HG02588 (cell line): ENCODE measurements around the gene ZNF775.
"Not testable (repeated sequence)": the region's sequence is repeated elsewhere in the genome, so short reads cannot be mapped to it uniquely, and the experiment has no call there.

Source experiments
- ATAC-seq: cut with Tn5 transposase; IDR thresholded peaks from one replicate; pipeline ENCODE4 v1.9.1; 2021; ENCODE audit warnings: mild to moderate bottlenecking, moderate library complexity; ENCODE audit not compliant: unreplicated experiment

ZNF775 gene

GRCh38 chr7:150380463-150380862 is 1.3 kb downstream of the ZNF775 start:
- ATAC-seq, result peak; percentile 17

DNA sequence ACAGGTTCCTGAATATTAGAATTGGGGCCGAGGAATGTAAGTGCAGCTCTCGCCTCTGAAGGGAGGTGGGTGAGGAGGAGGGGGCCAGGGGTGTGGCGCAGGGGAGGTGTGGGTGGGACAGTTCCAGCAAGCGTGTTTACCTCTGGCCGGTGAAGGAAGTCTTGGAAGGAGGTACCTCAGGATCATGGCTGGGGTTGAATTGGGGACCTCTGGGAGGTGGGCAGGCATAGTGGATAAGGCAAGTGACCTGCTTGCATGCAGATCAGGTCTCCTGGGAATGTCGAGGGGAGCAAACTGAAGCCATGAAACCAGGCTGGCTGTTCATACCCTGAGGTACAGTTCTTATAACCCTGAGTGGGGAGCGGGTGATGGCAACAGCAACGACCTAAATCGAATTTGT is 2.0 kb downstream of the ZNF775 start:
- ATAC-seq, result no peak

DNA sequence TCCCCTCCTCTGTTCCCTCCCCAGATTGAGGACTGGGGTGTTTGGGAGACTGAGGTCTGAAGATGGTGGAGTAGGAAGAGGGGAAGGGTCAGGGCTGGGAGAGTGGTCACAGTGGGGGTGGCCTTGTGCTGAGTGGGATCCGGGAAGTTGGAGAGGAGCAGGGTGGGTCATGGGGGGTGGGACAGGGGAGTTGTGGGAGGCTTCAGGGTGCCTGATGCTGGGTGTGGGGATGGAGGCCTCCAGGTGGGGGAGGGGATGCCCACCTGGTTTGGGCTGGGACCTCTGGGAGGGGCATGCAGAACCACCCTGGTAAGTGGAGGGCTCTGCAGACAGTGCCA is 2.6 kb downstream of the ZNF775 start:
- no peak for ATAC-seq

DNA sequence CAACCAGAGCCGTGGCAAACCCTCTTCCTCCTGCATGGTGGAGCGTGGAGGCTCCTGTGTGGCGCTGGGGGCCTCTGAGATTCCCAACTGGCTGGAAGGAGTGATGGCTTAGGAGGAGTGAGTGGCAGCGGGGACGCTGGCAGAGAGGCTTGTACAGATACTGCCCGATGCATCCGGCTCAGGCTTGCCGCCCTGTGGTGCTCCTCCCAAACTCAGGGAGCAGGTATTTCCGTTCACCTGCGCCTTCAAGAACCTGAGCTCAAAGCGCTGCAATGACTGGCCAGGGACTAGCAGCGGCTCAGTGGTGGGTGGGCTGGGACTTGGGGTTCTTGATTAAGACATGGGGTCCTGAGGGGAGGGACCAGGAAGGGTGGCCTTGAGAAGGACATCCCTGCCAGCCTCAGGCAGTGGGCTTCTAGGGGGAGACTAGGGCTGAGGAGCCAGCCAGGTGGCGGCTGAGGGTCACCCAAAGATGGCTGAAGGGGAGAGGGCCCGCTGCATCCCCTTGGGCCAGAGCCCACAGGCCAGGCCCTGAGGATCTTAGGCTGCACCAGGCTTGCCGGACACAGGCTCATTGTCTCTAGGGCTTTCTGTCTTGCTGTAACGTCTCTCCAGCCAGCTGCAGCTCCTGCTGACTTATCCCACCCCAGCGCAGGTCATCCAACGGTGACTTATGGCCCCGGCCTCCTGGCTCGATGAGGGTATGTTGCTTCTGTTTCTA is 3.2 kb downstream of the ZNF775 start:
- ATAC-seq, result no peak

DNA sequence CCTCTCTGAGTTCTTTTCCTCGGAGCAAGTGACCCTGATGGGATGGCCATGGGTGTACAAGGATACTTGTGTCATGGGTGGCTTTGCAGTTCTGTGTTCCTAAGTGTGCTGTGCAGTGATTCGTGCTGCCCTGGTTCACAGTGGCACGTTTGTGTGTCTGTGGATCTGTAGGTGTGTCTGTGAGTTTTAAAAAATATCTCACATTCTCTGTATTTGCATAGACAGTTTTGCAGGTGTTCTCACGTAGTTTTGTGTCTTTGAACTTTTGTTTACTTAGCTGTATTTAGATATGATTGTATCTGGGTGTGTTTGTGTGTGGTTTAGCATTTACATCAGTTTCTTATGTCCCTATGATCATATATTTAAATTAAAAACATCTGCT is 3.7 kb downstream of the ZNF775 start:
- no peak for ATAC-seq

DNA sequence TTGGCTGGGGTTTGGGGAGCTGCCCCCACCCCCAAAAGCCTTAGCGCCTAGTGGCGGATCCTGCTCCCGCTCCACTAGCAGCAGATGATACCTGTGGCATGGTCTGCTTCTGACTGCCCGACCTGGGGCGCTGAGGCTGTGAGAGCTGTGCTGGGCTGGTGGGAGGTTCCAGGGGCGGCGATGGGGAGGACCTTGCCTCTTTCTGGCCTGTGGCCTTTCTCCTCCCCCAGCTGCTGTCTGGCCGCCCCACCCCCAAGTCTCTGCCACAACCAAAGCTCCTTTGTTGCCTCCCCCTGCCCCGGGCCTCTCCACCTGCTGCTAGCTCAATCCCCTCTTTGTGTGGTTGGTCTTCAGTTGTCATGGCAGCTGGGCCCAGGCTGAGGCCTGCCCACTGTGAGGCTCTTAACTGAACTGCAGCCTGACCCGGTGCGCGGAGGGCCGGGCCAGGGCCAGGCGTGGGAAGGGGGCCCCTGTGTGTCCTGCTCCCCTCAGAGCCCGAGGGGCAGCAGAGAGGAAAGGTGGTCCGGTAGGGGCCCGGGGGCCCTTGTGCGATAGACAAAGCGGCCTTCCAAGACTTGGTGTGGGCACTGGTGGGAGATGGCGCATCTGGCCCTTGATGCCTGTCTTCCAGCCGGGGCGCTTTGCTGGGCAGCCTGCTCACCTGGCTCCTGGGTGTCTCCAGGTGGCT is 4.7 kb downstream of the ZNF775 start:
- ATAC-seq, result no peak

GRCh38 chr7:150384406-150385301 is 5.5 kb downstream of the ZNF775 start:
- no peak for ATAC-seq

DNA sequence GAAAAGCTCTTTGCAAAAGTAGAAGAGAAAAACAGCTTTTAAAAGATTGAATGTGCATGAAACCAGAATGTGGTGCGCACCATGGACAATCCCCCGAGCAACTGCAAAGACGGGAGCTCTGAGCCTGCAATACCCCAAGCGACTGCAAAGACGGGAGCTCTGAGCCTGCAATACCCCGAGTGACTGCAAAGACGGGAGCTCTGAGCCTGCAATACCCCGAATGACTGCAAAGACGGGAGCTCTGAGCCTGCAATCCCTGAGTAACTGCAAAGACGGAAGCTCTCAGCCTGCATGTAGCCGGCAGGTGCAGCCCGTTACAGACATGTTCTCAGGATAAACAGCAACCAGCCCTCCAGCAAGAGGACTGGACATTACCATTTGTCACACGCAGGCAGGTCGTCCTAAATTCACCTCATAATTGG is 6.2 kb downstream of the ZNF775 start:
- ATAC-seq, result no peak

GRCh38 chr7:150385884-150386283 is 6.8 kb downstream of the ZNF775 start:
- not testable (repeated sequence) for ATAC-seq

GRCh38 chr7:150388306-150388705 is 9.2 kb downstream of the ZNF775 start:
- no peak for ATAC-seq

DNA sequence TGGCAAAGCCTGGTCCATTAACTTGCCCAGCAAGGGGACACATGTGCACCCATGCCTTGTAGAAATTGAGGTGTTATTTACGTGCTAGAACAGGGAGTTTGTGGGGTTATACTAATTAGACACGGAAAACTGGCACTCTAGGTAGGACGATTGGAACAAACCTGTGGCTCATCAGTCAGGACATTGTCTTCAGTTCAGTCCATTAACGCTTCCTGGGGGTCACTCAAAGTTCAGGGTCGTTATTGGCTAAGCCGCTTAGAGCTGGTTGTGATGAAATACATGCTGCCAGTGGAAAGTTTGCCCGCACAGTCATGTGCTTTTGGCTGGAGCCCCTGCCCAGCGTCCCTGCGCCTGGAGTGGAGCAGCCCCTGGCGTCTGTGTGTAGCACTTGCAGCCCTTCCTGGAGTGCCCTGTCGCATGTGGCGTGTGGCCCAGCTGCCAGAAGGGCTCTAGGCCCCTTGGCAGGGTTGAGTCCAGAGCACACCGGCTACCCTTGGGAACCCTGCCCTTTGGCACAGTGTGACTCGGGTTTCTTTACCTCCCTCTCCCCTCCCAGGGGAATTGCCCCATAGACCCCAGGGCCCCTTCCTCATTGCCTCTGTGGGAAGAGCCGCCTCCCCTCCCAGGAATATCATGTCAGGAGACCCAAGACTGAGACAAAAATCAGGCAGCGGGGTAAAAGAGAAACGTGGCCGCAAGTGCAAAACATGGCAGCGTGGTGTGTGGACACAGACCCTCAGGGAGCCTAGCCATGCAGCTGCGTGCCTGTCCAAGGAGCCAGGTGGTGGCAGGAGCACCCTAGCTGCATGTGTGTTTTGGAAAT is 9.8 kb downstream of the ZNF775 start:
- ATAC-seq, result no peak

DNA sequence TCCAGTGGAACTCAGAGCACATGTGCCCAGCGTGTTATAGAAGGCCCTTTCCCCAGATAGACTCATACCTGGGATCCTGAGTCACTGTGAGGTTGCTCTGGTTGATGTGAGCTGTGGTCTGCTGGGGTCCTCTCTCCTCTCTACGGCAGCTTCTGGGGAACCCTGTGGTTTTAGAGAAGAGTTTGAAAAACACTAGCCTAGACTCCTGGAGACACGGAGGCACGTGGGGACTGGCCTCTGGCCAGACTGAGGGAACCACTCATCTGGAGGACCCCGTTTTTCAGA is 10.3 kb downstream of the ZNF775 start:
- no peak for ATAC-seq

DNA sequence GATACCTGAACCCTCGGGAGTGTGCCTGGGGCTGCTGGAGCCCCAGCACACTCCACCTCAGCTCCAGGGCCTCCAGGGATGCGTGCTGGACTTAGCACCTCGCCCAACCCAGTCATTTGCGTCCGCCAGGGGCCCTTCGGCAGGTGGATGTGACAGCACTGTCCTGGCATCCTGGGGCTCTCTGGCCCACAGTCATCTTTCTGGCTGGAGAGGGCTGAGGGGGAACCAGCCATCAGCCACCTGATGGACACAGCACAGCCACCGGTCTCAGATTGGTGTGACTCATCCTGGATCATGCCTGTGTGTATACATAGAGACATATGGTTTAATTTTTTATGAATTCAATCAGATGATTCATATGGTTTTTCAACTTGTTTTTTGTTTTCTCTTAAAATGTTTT is 11.1 kb downstream of the ZNF775 start:
- ATAC-seq, result no peak

DNA sequence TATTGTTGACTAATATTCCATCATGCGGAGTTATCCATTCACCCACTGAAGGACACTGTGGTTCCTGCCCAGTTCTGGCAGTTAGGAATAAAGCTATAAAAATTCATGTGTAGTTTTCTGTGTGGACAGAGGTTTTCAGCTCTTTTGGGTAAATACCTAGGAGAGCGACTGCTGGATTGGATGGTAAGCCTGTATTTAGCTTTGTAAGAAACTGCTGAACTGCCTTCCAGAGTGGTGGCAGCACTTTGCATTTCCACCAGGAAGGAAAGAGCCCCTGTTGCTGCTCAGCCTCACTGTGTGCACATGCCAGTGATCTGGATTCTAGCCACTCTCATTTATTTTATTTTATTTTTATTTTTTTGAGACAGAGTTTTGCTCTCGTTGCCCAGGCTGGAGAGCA is 14.2 kb downstream of the ZNF775 start:
- no peak for ATAC-seq

- no peak for ATAC-seq
These were observed 17.3 kb downstream of the ZNF775 start for GRCh38 chr7:150396426-150396825.

DNA sequence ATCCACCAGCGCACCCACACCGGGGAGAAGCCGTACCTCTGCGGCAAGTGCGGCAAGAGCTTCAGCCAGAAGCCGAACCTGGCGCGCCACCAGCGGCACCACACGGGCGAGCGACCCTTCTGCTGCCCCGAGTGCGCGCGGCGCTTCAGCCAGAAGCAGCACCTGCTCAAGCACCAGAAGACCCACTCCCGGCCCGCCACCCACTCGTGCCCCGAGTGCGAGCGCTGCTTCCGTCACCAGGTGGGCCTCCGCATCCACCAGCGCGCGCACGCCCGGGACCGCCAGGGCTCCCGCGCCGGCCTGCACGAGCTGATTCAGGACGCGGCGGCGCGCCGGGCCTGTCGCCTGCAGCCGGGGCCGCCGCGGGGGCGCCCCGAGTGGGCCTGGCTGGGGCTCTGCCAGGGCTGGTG is 17.7 kb downstream of the ZNF775 start:
- no peak for ATAC-seq

DNA sequence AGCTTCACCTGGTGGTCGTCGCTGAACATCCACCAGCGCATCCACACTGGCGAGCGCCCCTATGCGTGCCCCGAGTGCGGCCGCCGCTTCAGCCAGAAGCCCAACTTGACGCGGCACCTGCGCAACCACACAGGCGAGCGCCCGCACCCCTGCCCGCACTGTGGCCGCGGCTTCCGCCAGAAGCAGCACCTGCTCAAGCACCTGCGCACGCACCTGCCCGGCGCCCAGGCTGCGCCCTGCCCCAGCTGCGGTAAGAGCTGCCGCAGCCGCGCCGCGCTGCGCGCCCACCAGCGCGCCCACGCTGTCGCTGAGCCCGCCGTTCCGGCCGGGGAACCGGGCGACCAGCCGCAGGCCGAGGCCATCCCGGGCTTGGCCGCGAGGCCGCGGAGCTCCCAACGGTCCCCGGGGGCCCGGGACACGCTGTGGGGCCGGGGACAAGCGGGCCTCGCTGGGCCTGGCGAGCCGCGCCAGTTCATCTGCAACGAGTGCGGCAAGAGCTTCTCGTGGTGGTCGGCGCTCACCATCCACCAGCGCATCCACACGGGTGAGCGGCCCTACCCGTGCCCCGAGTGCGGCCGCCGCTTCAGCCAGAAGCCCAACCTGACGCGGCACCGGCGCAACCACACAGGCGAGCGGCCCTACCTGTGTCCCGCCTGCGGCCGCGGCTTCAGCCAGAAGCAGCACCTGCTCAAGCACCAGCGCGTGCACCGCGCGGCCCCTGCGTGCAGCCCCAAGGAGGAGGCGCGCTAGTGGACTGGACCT is 18.4 kb downstream of the ZNF775 start:
- no peak for ATAC-seq

GRCh38 chr7:150398108-150398964 is 19.2 kb downstream of the ZNF775 start:
- ATAC-seq, result no peak

DNA sequence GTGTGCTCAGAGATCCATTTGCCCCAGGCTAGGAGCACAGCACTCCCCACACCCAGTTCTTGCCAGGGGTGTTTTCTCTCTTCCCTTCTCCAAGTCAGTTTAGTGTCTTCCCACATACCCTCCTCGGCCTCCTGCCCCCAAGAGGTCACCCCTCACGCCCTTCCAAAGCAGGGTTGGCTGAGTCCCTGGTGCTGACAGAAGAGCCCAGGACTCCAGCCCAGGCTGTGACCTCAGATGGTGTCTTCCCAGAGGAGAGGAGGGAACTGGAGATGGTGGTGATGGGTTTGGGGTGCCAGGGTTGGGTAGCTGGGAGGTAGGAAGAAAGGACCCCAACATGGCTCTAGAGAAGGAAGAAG is 19.8 kb downstream of the ZNF775 start:
- ATAC-seq, result no peak
